Right atrium auricular region (tissue), 2 donors: ENCODE results near the gene ASB5. TPM values are rescaled to one million over a fixed set of nuclear protein-coding genes. Genes with fewer than 3 reads are reported as not detected.
"Not testable (repeated sequence)": the region's sequence is repeated elsewhere in the genome, so short reads cannot be mapped to it uniquely, and the experiment has no call there.

Experiments
- DNase-seq: peaks from one replicate; pipeline ENCODE4 v3.0.0-alpha.2; 2019; ENCODE audit warnings: low spot score
- H3K27ac ChIP-seq, 2 donors: fragments of 200-600 bp; sonication (generic); 1 replicate in 1 of 2; 2 replicates in 1 of 2; pipeline ENCODE4 v1.5.1; 2016 to 2019
- H3K27me3 ChIP-seq, 2 donors: fragments of 200-600 bp; sonication (generic); one replicate each; pipeline versions ENCODE4 v1.5.1 to v1.6.0; 2017 to 2019
- H3K36me3 ChIP-seq: fragments of 200-600 bp; sonication (generic); one replicate; pipeline ENCODE4 v1.5.1; 2016
- H3K4me1 ChIP-seq, 2 donors: fragments of 200-600 bp; sonication (generic); one replicate each; pipeline versions ENCODE4 v1.5.1 to v1.6.0; 2017 to 2019
- H3K4me3 ChIP-seq, 2 donors: fragments of 200-600 bp; sonication (generic); 1 replicate in 1 of 2; 2 replicates in 1 of 2; pipeline ENCODE4 v1.5.1; 2017 to 2019; ENCODE audit warnings: mild to moderate bottlenecking in 1 of 2, moderate library complexity in 1 of 2
- H3K9me3 ChIP-seq, 2 donors: fragments of 200-600 bp; sonication (generic); one replicate each; pipeline ENCODE4 v1.5.1; 2019
- CTCF ChIP-seq, 2 donors: fragments of 200-600 bp; sonication (generic); IDR thresholded peaks; one replicate each; pipeline ENCODE4 v1.5.1; 2019; ENCODE audit warnings: antibody characterized with exemption in 2 of 2
- total RNA-seq, 2 donors: library from RNA; depleted of rRNA; stranded (reverse); fragments of >200 nt; gene quantifications; one replicate each; pipeline ENCODE4 v1.1.0, GENCODE V29; 2016

ASB5 gene
- total RNA-seq, 2 donors from 2014 or later, result 0.90 to 3.7 TPM

- Histone ChIP-seq H3K4me1 (no peaks in the 10 kb centered on the region), H3K27ac (no peak overlapping the region), H3K27me3 (no peaks in the 10 kb centered on the region), H3K4me3 (no peak overlapping the region), H3K9me3 (no peaks in the 10 kb centered on the region), H3K36me3 (no peaks in the 10 kb centered on the region)
- TF ChIP-seq CTCF (IDR thresholded peaks at IDR 0.05), result no peak
- no peak for DNase-seq
These were observed 31.0 kb upstream of the ASB5 start for GRCh38 chr4:176300036-176300435.

- no peaks in the 10 kb centered on the region for H3K27me3 ChIP-seq
- H3K36me3 ChIP-seq, result no peaks in the 10 kb centered on the region
- no peak for DNase-seq
- no peak overlapping the region for H3K27ac ChIP-seq
- no peak for TF ChIP-seq CTCF (IDR thresholded peaks at IDR 0.05)
- H3K4me3 ChIP-seq, result no peak overlapping the region
- no peaks in the 10 kb centered on the region for H3K4me1 ChIP-seq
- no peaks in the 10 kb centered on the region for H3K9me3 ChIP-seq
These were observed 29.6 kb upstream of the ASB5 start for GRCh38 chr4:176298664-176299063.

DNA sequence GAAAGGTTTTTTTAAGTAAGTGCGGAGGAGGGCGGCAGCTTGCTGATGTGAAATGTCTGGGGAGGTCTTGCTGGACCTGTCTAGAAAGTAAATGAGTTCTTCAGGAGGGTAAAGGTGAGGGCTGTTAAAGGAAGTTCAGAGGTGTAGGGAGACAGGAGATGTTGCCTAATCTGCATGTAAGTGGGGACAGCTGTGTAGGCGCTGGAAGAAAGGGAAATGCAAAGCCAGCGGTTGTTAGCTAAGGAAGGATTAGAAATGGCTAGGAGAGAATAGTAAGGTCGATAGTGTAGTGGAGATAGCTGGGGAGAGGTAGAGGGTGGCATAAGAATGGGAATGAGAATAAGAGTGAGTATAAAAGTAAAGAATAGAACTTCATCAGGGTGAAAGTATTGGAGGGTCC lies 26.9 kb upstream of the ASB5 start:
- H3K4me3 ChIP-seq, H3K27ac ChIP-seq, H3K36me3 ChIP-seq, H3K9me3 ChIP-seq, H3K27me3 ChIP-seq, DNase-seq, H3K4me1 ChIP-seq: not testable (repeated sequence)

GRCh38 chr4:176293660-176294059 lies 24.6 kb upstream of the ASB5 start:
- DNase-seq, result no peak
- Histone ChIP-seq H3K4me3 (no peak overlapping the region), H3K9me3 (no peaks in the 10 kb centered on the region), H3K27me3 (no peaks in the 10 kb centered on the region), H3K4me1 (no peaks in the 10 kb centered on the region), H3K36me3 (no peaks in the 10 kb centered on the region), H3K27ac (no peak overlapping the region)
- TF ChIP-seq CTCF (IDR thresholded peaks at IDR 0.05), result no peak

DNA sequence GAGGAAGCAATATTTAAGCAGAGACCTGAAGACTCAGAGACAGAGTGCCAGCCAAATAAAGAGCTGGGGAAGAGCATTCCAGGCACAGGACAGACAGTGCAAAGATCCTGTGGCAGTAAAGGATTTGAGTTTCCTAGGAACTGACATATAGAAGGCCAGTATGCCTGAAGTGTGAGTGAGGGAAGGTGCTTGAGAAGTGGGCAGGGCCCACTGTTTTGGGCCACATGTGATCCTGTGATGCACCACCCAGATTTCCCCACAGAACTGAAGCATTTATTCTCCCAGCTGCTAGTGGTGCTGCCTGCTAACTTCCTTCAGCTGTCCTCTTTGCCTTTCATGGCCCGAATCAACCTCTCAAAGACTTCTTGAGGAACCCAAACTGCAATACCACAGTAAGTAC lies 23.9 kb upstream of the ASB5 start:
- Histone ChIP-seq H3K27me3 (no peaks in the 10 kb centered on the region), H3K27ac (no peak overlapping the region), H3K4me1 (no peaks in the 10 kb centered on the region), H3K9me3 (no peaks in the 10 kb centered on the region), H3K4me3 (no peak overlapping the region), H3K36me3 (no peaks in the 10 kb centered on the region)
- no peak for DNase-seq
- TF ChIP-seq CTCF (IDR thresholded peaks at IDR 0.05), result no peak

- DNase-seq, result no peak
- Histone ChIP-seq H3K4me3 (no peak overlapping the region), H3K9me3 (no peaks in the 10 kb centered on the region), H3K27me3 (no peaks in the 10 kb centered on the region), H3K4me1 (no peaks in the 10 kb centered on the region), H3K36me3 (no peaks in the 10 kb centered on the region), H3K27ac (no peak overlapping the region)
- TF ChIP-seq CTCF (IDR thresholded peaks at IDR 0.05), result no peak
These were observed 22.7 kb upstream of the ASB5 start for GRCh38 chr4:176291748-176292147.
